Left lobe of liver (tissue), 2 donors: Measurements from ENCODE around the gene ONECUT2. TPM values are rescaled to one million over a fixed set of nuclear protein-coding genes. Genes with fewer than 3 reads are reported as not detected.

ENCODE experiments used
- ATAC-seq: fragments of 200-7000 bp; cut with Tn5 transposase; one replicate; pipeline ENCODE4 v1.9.1; 2020; ENCODE audit warnings: mild to moderate bottlenecking, moderate library complexity
- DNase-seq: peaks from one replicate; pipeline ENCODE4 v3.0.0-alpha.2; 2020; ENCODE audit warnings: low spot score
- total RNA-seq: library from RNA; stranded (reverse); gene quantifications from one replicate; pipeline ENCODE4 v1.2.1, GENCODE V29; 2021
- donor health status: DM: no; HTN: no; CAD: no; lungs with moderate emphysema.
- donor health status: DM: no; HTN: yes; CAD: no.

Gene ONECUT2
- total RNA-seq, 1 donor from 2014 or later, result 20.5 TPM

DNA sequence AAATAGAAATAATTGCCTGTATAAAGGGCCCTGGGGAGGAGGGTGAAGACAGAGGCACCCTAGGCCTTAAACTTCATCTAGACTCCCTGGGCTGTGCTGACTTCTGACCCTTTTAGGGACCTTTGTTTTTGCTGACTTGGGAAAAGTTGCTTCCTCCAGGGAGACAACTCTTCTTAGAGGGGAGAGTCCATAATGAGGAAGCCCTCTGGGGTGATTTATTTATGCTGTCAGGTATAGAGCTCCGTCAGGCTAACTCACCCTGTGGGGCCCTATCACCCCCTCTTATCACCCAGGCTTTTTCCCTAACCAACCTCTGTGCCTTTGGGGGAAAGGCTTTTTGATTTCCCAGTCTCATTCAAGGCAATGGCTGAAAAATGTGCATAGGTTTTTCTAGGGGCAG lies 8.1 kb downstream of the ONECUT2 start:
- DNase-seq, result no peak
- ATAC-seq, result no peak

DNA sequence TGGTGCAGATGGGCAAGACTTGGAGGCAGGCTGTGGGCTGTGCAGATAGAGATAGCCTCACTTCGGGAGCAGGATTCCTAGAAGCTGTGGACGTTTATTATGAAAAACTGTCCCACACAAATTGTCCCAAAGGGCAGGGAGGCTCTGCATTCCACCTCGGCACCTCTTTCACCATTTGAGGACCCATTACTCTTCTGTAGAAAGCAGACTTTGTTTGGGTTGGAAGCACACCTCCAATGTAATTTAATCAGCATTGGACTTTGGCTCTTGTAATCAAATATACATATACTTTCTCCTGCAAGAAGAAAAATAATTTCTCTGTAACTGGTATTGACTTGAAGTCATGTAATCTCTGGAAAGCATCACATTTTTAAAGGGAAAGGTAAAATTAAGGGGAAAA lies 8.5 kb downstream of the ONECUT2 start:
- ATAC-seq (peak; percentile 5), DNase-seq (no peak)

DNA sequence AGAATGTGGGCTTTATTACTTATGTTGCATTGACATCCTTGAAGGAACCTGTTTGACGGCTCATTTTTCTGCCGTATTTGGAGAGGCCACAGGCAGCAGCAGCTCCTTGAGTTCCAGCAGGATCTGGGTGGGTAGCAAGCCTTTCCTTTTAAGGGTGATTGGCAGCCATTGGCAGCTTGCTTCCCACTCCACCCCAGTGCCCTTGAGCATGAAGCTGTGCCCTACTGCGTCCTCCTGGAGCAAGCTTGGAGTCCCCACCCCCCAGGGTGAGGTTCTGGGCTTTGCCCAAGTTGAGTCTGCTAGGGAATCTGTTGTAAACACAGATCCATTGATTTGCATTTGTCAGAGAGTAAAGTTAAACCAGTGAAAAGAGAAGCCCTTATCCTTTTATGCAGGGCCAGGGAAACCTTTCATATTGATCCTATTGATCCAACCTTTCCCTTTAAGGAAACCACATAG lies 9.2 kb downstream of the ONECUT2 start:
- DNase-seq (peak; percentile 76), ATAC-seq (peak; percentile 52)

DNA sequence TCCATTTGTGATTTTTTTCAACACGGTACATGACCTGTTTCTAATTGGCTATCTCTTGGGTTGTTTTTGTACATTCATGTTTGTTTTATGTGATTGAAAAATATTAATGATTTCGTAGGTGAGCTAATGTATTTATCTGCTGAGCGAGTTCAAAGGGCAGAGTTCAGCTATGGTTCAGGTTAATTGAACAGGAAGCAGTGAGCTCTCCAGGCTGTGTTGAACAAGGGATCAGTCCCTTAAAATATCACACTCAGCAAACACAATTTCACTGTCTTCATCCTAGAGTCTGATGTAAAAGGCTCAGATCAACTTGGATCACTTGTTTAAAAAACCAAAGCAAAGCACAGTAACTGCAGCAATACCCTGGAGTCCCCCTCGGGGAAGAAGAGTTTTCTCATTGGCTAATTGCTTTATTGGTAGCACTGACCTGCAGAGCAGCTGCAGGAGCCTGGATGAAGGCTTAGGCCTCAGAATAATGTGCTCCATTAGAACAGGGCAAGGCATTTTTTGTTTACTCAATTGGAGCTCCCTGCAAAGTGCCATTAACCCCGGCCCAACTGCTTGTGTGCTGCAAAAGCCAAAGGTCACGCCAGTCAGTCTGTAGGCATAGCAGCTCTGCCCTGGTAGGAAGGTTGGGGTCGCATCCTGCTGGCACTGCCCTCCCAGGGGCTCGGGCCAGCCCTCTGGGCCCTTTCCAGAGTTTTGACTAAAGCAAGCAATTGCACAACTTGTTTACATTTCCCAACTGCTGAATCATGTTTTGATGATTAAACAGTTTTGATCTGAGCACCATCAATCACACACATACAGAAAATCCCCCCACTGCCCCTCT lies 10.5 kb downstream of the ONECUT2 start:
- peak; percentile 80 for ATAC-seq
- DNase-seq, result peak; percentile 90

DNA sequence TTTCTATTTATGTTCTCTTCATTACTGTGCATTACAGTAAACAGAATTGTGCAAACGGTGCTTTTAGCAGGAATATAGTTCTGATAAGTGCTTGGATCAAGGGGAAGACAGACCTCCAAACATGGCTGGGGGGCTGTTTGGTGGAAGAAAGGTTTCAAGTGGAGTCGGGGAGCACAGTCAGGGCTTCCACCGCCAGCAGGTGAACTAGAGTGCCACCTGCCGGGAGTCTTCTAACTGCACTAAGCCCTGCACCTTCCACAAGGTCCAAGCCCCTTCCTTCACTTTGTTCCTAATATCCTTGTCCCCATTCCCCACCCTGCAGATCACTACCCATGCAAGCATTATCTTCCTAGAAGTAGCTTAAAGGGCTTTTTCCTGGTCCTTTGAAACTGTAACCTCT lies 11.1 kb downstream of the ONECUT2 start:
- ATAC-seq, result peak; percentile 44
- no peak for DNase-seq

DNA sequence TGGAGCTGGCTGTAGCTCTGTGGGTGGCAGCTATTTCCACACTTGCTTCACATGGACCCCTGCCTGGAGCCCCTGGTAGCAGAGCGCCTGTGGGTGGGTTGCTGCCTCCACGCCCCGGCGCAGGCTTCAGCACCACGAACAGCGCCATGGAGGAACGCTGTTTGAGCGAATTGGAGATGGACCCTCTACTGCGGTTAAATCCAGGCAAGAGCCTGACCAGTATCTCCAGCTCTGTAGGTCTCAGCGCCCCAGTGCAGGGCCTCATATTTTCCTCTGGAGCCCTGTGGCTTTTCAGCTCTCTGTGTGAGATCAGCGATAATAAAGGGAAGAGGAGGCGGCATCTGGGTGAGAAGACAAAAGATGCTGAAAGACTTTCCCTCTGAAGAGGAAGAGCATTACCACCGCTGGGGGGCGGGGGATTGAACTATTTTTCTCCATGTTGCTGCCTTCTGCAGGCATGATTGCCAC lies 12.0 kb downstream of the ONECUT2 start:
- ATAC-seq (peak; percentile 56), DNase-seq (peak; percentile 75)

DNA sequence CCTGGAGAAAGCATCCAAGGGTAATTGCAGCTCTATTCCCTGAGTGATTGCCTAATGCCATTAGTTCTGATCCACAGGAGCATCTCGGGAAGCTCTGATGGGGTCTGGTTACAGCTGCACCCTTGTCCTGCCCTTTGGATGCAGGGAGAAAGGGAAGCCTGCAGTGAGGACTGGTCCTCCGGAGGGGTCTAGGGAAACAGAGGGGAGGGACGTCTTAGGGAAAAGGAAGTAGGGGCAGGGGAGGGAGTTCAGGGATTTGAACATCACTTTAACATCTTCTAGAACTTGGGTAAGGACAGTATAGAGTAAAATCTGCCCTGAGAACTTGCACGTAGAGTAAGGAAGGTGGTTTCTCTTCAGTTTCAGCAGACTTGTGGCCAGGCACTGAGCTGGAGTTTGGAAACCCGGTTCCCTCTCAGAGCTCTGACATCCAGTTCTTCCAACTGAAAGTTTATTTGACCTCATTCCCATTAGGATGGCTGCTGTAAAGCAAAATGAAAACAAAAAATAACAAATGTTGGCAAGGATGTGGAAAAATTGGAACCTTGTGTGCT lies 20.5 kb downstream of the ONECUT2 start:
- no peak for DNase-seq
- ATAC-seq, result no peak

DNA sequence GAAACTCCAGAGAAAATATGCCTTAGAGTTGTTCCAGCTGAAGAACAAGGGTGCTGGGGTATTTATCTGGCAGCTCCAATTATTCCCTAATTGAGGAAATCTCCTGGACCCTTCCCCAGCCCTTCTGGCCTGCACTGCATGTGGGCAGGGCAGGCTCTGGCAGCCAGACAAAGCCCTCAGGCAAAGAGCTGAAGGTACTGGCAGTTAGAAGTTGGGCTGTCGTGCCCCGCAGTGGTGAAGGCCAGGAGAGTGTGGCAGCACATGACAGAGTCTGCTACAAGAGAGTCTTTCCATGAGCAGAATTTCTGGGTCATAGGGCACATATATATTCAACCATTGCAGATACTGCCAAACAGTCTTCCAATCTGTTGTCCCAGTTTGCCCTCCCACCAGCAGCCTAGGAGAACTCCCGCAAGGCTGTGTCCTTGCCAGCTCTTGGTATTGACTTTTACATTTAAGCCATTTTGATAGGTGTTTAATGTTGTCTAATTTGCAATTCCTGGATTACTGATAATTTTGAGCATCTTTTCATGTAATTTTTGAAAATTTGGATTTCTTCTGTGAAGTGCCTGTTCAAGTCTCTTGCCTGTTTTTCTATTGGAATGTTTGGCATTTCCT lies 26.6 kb downstream of the ONECUT2 start:
- ATAC-seq, result peak; percentile 83
- DNase-seq, result no peak

DNA sequence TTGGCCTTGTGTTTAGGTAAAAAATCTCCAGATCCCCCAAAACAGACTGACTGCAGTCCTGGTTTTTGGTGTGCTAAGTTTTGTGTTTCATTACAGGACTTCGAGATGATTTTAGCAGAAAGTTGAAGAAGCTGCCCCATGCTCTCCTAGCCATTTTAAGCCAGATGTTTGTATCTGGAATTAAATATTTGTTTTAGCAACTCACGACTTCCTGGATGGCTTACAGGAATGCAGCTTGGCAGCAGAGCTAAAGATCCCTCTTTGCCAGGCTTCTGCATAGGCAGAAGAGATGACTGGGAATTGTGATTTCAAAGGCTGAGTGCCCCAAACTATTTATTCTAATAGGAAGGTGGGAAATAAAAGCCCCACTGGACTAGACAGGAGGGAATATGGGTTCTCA lies 31.1 kb downstream of the ONECUT2 start:
- DNase-seq (peak; percentile 66), ATAC-seq (peak; percentile 88)

DNA sequence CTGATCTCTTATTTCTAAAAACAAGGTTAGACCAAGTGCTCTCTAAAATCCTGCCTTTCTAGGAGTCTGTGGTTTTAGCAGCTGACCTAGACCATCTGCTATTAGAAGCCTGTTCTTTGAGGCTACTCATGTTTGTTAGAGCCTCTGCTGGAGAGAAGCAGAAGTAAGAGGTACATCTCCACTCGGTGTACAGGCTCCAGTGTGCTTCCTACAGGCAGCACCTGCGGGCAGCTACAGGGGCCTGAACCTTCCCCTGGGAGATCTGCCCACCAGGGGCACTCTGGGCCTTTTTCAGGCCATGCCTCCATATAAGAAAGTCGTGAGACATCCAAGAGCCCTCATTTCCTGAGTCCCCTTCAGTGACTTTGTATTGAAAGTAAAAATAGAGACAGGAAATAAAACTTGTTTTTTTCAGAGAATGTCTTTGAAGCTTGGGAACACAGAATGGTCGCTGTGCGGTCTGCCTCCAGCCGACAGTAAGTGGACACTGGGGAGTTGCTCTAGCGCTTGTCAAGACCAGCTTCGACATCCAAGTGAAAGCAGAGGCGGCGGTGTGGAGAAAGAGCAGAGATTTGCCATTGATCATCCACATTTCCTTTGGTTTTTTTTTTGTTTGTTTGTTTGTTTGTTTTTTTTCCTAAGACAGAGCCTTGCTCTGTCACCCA lies 31.7 kb downstream of the ONECUT2 start:
- DNase-seq, result no peak

DNA sequence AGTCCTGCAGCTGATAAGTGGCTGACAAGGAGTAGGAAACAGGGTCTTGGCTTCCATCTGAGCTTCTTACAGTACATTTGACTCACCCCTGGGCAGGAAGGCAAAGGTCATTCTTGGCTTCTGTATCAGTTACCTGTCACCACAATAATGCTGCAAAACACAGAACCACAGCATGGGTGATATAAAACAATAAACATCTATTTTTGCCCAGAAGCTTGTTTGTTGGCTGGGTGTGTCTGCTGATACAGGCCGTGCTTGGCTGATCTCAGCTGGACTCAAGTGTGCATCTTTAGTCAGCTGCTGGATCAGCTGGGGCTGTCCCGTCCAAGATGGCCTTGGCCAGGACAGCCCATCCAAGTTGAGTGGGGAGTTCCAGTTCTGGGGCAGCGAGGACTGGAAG lies 34.7 kb downstream of the ONECUT2 start:
- DNase-seq, result no peak
- no peak for ATAC-seq

More for the DNA sequence above, 31.7 kb downstream of the ONECUT2 start:
- ATAC-seq, result peak; percentile 6

DNA sequence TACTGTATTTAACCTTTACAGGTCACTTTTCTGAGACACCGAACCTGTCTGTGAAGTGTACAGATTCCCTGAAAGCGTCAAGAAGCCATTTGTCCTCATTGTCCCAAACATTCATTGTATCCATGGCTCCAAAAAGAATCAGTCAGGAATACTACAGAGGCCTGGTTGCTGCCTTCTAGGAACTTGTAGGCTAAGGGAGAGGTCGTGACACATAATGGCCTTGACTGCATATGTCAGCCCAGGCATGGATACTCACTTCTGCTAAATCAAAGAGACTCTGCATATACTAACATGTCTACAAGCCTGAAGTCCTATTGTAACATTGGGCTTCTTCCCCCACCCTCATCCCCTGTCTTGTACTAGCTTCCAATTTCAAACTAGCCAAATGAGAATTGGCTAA lies 40.2 kb downstream of the ONECUT2 start:
- no peak for DNase-seq
- ATAC-seq, result no peak

DNA sequence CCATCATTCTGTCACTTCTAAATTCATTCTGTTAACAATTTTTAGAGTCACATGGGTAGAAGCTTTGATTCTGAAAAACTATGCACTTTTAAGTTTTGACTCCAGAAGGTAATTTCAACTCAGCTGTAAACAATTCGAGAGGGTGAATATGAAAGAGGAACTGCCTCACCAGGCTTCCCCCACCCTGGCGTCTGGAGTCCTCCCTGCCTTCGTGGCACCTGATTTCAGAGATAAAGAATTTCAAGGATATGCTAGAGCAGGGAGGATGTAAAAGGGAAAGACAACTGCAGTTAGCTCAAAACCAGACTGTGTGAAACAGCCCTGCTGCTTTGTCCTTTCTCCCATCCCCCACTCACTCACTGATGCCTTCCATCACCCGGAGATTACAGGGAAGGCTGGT lies 40.7 kb downstream of the ONECUT2 start:
- ATAC-seq (no peak), DNase-seq (no peak)

DNA sequence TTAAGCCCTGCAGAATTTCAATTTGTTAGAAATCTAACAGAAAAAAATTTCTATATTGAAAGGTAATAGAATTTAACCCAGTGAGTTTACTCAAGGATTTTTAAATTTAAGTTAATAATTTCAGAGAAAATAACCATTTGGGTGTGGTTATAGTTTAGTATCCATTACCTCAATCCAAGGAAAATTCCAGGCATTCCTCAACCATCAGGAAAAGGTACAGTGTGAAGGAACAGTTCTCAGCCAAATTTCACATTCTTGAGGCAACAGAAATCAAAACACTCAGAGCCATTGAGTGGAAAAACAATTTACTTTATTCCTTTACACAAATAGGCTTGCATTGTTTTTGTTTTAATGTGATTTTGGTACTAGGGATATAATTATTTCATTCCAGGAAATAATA lies 45.6 kb downstream of the ONECUT2 start:
- no peak for DNase-seq
- no peak for ATAC-seq

DNA sequence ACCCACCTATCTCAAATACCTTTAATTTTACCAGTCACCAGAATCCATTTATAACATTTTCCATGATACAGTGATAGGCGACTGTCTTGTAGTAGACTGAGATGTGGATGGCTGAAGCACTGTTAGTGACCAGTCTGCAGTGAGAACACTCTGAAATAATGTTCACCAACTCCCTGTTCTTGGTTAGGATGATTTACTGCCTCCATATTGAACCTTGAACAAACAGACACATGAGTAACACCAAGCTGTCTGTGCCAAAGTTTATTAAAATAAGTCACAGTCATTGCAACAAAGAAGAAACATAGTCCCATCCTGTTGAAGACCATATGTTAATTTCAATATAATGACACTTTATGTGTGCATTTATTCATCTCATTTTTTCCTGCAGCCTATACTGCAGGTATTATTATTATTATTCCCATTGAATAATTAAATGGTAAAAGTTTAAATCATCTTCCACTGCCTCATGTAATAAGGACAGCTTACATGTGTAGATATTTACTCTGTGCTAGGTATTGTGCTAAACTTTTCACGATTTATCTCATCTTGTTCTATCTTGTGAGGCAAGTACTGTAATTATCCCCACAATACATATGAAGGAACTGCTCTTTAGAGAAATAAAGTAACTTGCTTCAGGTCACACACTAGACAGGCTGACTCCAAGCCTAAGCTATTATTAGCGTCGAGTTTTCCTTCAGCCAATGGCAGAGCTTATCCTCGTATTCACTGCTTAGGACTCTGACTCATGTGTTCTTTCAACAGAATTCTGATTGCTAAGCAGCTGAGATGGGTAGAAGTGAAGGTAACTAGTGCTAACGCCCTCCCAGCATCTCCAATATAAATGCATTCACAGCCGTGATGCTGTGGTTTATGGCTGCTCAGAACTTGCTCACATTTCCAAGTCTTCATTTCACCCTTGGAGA lies 62.5 kb downstream of the ONECUT2 start:
- ATAC-seq (no peak), DNase-seq (no peak)

DNA sequence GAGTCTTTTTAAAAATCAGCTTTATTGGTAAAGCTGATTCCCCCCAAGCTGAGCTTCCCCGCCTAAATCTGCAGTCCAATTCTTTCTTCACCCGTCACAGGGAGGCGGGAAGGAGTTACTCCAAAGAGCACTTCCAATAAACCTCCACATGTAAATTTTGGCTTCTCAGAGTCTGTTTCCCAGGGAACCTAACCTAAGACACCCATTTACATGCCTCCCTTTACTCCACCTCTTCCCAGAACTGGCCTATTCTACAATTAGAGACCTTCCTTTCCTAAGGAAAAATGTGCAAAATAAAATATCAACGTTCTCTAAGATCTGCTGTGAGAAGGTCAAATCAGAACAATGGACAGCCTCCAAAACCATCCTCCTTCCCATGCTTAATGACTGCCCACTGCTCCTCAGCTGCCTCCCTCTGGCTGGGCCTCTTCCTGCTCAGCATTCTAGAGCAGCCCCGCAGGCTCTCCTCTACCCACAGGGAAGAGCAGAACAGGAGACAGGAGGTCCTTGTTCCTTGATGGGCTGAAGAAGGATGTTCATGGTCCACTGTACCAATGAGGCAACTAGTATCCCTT lies 63.6 kb downstream of the ONECUT2 start:
- ATAC-seq, result no peak

DNA sequence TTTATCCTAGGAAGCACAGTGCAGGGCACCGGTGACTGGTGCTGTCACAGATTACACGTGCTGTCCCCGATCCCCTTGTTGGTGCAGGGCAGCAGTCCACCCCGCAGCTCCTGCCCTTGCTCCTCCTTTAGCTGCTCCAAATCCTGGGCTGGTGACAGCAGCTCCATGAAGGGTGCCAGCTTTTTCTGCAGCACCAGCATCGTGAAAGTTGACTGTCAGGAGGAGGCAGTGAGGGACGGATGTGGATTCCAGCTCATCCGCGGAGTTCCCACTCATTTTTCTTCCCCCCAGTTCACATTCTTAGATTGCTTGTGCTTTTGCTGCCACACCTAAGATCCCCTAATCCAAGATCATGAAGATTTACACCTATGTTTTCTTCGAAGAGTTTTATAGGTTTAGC lies 67.5 kb downstream of the ONECUT2 start:
- ATAC-seq, result no peak
- DNase-seq, result no peak

More for the DNA sequence above, 63.6 kb downstream of the ONECUT2 start:
- DNase-seq, result no peak

DNA sequence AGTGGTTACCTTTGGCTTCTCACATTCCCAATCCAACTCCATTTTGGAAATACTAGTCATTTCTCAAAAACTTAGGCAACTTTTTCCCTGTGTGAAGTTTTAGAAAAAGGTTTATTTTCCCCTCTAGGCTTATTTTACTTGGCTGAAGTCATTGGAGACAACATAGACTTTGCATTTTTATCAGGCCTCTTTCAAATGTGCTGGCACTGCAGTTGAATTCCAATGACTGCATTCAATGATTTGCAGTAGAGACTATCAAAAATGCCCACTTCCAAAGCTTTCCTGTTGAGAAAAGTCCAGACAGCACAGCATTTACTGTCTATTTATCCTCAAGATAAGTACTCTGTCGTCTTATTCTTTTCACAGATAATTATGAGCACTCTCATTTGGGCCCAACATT lies 70.1 kb downstream of the ONECUT2 start:
- DNase-seq (no peak), ATAC-seq (no peak)

DNA sequence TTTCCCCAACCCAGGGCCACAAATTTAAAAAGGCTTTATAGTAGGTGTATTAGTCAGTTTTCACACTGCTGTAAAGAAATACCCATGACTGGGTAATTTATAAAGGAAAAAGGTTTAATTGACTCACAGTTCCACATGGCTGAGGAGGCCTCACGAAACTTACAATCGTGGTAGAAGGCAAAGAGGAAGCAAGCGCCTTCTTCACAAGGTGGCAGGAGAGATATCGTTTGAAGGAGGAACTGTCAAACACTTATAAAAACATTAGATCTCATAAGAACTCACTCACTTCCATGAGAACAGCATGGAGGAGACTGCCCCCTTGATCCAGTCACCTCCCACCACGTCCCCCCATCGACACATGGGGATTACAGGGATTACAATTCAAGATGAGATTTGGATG lies 80.9 kb downstream of the ONECUT2 start:
- ATAC-seq (no peak), DNase-seq (no peak)

DNA sequence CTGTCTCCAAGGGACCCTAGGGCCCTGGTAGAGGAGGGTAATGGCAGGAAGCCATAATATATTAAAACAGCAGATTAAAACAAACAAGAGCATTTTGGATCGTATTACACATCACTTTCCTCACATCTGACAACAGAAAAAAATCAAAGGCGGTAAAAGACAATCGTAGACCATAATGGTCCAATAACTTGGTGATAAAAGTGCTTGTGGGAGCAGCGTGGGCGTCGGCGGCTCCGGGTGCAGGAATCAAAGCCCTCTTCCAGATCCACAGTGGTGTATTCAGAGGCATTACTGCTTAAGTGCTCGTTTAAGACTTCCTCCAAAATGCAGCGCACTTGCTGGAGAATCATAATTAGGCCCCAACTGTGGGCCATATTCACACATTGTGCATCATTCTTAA lies 83.4 kb downstream of the ONECUT2 start:
- DNase-seq (no peak), ATAC-seq (no peak)
